ENCODE data around the gene LFNG.

LFNG gene

DNA sequence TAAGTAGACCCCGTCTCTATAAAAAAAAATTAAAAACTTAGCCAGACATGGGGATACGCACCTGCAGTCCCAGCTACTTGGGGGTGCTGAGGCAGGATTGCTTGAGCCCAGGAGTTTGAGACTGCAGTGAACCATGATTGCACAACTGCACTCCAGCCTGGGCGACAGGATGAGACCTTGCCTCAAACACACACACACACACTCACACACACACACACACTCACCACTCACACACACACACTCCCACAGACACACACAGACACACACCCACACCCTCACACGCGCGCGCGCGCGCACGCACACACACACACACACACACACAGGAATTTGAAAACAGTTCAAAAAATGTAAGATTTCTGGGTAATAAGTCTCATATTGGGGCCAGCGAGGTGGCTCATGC lies 34.7 kb upstream of the LFNG start:
- DNase-seq (ENCODE audit: low read depth in 2 of 2) = no peak

DNA sequence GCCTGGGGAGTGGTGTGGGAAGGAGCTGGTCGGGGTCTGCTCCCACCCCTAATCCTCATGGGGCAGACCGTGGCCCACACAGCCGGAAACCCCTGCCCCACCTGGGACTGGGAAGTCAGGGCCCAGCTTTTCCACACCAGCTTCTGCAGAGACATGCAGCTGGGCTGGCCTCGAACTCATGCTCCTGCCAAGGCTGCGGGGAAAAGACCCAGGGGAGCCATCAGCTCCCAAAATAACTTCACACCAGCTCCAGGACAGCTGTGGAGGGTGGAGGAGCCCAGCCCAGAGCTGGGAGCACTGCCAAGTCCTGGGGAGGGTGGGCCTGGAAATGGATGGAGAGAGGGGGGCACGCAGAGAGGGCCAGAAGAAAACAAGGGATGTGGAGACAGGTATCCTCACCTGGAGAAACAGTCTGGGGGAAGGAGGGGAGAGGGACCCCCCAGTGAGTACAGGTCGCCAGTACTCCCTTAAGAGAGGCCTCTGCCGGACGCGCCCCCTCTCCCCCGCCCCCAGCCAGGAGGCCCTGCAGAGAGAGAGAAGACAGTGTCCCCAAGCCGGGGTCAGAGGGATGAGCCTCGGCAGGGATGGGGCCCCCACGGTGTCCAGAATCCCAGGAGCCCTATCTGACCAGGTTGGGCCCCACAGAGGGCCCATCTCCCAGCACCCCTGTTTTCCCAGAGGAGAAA lies 31.8 kb upstream of the LFNG start:
- no peak for DNase-seq (ENCODE audit: low read depth in 2 of 2)

DNA sequence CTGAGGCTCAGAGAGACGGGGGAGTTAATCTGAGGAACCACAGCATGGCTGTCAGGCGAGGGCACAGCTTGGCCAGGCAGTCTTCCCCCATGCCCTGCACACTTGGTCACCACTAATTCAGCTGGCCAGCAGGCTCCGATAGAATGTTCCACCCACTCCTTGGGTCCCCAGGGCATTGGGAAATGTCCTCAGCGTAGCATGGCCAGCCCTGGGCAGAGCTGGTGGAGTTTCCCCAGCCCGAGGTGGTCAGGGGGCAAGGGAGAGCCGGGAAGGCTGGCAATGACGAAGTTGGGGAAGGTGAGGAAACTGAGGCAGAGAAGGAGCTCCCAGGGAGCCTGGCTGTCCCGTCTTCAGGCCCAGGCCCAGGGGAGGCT lies 31.3 kb upstream of the LFNG start:
- DNase-seq (ENCODE audit: low read depth in 2 of 2) = no peak

DNA sequence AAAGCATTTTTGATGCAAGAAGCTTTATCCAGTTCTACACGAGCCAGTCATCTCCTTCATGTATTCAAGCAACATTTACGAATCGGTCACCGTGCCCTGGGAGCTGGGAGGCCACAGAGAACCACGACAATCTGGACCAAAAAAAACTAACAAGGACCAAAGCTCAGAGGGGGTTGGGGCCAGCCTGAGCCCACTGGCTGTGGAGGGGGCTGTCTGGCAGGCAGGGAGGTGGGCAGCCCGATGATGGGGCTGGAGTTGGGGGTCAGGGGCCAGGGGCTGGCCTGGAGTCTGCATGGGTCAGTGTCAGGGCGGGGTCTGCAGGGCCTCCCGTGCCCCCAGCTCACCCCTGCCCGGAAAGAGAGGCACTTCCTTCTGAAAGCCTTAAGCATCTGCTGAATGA lies 30.9 kb upstream of the LFNG start:
- no peak for DNase-seq (ENCODE audit: low read depth in 2 of 2)

DNA sequence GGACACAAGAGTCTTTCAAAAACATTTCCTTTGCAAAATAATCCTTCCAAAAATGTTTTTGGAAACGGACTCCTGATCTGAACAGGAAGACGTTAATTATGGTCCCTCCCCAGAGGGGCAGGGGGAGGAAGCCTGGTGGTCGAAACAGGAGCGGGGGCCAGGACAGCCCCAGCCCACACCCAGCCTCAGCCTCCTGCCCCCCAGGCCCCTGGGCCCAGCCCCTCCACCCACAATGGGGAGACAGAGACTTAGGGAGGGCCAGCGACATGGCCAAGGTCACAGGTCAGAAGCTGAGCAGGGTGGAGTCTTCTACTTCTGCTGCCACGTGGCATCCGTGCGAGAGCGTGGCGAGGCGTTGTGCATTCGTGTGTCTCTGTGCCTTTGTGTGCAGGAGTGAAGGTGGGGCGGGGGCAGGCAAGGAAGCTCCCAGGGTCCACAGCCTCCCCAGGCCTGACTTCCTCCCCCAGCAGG lies 29.4 kb upstream of the LFNG start:
- no peak for DNase-seq (ENCODE audit: low read depth in 2 of 2)

DNA sequence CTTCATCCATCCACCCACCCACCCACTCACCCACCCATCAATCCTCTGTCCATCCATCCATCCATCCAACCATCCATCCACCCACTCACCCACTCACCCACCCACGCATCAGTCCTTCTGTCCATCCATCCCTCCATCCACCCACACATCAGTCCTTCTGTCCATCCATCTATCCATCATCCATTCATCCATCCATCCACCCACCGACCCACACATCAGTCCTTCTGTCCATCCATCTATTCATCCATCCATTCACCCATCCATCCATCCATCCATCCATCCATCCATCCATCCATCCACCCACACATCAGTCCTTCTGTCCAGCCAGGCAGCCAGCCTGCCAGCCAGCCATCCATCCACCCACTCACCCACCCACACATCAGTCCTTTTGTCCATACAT lies 27.5 kb upstream of the LFNG start:
- DNase-seq (ENCODE audit: low read depth in 2 of 2) = no peak

DNA sequence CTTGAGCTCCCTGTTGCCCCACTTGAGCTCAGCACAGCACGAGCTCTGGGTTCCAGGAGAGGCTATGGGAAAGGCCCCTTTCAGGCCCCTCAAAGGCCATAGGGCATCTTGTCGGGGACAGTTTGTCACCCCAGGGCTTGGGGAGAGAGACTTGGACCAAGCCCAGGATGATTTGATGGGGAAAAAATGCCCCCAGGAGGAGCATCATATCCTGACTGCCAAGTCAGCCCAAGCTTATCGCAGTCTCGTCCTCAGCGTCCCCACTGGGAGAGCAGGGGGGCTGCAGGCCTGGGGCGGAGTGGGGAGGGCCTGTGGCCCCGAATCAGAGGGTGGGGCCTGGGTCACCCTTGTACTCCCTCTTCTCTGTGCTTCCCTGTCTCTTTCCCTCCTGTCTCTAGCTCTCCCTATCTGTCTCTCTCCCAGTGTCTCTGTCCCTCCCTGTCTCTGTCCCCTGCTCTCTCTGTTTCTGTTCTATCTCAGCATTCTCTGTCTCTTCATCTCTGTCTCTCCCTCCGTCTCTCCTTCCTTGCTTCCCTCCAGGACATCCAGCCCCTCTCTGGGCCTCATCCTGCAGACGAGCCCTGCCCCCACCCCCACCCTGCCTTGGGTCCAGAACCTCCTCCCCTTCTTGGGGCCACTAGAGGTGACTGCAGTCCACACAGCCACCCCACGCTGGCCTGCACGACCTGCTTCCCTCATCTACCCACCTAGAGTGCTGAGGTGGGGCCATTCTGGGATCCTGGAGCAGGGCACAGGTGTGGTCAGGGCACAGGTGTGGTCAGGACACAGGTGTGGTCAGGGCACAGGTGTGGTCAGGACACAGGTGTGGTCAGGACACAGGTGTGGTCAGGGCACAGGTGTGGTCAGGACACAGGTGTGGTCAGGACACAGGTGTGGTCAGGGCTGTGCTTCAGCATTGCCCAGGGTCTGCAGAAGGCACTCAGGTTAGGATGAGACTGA lies 26.1 kb upstream of the LFNG start:
- DNase-seq (ENCODE audit: low read depth in 2 of 2) = no peak

DNA sequence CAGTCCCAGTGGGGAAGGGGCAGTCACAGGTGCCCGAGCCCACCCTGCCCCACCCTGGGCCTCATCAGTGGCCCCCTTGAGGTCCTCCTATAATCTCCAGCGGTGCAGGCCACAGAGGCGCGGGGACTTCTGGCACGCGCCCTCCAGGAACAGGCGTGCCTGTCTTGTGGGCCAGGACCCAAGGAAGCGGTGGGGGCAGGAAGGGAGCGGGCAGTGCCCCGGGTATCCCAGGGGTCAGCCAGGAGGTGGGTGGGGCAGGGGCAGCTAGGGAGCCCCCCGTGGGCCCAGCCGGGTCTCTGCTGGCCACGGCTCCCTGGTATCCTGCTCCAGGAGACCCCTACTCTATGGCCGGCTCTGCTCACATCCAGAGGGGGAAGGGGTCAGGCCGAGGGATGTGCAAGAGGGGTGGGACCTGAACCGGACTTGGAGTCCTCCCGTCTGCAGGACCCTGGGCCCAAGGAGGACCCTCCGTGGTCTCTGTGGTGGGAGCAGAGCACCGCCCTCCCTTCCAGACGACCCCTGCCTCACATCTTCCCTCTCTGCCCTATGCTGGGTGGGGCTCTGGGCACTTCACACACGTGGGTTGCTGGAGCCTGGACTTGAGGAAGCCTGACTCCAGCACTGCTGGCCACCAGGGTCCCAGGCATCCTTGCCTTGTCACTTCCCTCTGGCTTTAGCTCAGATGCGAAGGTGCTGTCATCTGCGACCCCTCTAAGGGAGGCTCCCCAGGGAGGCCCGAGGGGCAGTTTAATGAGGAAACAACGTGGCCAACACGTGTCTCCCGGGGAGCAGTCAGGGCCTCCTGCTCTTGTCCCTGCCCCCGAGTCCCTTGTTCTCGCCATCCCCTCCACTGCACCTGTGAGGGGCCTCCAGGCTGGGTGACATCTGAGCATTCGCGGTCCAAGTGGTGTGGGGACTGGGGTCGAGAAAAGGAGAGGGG lies 25.1 kb upstream of the LFNG start:
- DNase-seq (ENCODE audit: low read depth in 2 of 2) = no peak

DNA sequence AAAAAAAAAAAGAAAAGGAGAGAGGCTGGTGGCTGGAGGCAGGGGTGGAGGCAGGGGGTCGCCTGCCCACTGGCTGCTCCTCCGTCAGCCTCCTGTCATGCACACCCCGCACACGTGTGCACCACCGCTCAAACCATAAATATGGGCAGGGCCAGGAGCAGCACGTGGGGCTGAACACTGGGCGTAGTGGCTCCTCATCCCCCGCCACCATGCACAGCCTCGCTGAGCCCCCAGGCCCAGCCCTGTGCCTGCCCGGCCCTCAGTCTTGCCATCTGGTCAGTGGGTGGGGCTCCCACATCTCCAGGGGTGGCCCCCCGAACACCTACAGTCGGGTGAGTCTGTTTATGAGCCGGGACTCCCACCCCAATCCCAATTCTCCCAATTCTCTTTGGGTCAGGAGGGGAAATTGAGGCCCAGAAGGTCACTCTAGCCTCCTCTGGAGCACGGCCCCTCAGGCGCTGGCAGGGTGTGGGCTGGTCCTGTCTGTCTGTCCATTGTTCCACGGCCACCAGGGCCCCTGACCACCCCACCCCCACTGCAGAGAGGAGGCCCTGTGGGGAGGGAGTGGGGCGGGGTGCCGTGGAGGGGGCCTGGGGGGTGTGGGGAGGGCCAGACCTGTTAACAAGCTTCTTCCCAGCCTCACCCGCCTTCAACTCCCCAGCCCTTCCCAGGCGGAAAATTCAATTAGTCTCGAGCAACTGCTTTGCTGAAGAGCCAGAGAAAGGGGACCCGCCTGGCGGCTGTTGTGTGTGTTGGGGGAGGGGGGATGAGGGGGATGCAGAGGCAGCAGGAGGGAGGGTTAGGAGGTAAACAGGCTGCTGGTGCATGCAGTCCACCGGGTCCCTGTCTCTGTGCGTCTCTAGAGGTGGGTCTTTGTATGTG lies 23.9 kb upstream of the LFNG start:
- DNase-seq (ENCODE audit: low read depth in 2 of 2) = no peak

DNA sequence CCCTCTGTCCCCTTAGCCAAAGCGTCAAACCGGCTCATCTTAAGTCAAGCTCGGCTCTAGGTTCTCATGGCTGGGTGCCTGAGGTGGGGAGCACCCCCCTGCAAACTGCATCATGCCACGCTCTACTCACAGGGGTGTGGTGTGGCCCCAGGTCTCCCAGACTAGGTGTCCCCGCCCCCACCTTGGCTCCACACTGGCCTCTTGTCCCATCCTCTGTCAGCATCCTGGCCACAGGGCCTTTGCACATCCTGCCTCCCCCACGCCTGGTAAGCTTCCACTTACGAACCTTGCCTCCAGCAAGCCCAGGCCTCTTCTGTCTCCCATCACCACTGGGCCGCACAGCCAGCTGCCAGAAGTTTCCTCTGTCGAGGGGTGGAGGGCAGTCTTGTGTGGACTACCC lies 23.2 kb upstream of the LFNG start:
- DNase-seq (ENCODE audit: low read depth in 2 of 2) = no peak

DNA sequence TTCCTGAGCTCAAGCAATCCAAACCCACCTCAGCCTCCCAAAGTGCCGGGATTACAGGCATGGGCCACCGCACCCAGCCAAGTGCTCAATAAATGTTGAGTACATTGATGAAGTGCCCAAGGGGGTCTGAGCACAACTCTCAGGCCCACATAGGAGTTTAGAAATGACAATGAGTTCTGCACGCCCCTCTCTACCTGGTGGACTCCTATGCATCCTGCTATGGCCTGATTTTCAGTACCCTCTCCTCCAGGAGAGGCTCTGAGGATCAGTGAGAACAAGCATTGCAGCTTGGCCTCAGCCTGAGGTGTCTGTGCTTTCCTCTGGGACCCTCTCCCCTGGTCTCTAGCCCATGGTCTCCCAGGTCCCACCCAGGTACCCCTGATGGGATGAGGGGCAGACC lies 22.5 kb upstream of the LFNG start:
- no peak for DNase-seq (ENCODE audit: low read depth in 2 of 2)

DNA sequence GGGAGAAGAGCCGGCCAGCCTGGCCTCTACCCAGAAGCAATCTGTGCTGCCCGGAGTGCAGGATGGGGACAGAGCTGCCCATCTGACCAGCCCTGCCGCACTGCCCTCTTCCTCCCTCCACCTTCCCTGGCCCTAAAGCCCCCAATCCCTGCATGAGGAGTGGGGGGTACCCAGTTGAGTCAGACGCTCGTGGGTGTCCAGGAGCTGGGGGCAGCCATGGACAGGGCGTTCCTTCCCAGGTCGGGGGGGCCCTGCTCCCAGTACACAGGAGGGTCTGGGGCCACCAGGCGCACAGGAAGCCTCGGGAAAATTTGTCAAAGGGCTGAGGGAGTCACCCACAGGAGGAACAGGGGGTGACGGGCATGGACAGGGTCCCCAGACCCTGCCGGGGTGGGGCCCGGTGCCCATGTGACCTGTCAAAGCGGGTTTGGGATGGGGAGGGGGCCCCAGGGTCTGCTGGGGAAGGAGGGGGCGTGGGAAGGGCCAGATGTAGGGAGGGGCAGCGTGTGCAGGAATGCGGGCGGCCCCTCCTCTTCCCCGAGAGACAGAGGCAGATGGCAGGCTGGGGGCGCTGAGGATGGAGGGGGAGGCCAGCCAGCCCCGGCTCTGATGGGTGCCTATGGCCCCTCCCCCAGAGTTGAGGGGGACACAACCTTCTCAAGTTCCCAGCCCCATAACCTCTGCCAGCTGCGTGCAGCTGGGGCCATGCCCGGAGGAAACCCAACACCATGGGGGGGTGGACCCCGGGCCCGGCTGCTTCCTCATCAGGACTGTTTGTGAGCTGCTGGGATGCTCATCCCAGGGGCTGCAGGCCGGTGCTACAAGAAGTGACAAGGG lies 21.9 kb upstream of the LFNG start:
- DNase-seq (ENCODE audit: low read depth in 2 of 2) = no peak

DNA sequence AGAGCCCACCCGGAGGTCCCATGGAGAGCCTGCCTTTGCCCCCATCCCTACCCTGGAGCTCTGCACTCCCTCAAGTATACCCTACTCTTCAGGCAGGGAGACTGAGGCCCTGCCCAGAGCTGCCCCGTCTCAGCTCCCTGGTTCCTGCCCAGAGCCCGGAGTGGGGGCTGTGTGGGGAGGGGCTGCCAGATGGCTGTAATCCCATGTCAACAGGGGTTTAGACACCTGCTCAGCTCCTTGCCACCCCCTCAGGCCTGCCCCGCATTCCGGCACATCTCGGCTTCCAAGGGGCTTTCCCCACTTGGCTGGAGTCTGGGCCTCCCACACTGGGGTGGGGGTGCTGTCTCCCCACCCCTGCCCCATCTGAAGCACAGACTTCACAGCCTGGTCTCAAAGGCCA lies 20.9 kb upstream of the LFNG start:
- no peak for DNase-seq (ENCODE audit: low read depth in 2 of 2)

DNA sequence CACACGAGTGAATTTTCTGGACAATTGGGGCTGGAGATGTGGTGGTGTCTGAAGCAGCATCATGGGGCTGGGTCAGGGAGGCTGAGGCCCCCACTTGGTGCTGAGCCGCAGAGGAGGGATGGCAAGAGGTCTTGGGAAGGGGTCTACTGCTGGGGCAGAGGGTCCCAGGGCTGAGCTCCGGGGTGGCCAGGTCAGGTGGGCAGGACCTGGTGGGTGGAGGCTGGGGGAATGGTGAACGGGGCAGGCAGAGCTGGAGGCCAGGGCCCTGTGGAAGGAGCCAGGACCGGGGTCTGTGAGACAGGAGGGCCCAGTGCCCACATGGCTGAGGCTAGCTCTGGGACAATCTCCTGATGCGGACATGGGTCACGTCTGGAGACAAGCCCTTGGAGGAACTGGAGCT lies 20.4 kb upstream of the LFNG start:
- DNase-seq (ENCODE audit: low read depth in 2 of 2) = no peak

DNA sequence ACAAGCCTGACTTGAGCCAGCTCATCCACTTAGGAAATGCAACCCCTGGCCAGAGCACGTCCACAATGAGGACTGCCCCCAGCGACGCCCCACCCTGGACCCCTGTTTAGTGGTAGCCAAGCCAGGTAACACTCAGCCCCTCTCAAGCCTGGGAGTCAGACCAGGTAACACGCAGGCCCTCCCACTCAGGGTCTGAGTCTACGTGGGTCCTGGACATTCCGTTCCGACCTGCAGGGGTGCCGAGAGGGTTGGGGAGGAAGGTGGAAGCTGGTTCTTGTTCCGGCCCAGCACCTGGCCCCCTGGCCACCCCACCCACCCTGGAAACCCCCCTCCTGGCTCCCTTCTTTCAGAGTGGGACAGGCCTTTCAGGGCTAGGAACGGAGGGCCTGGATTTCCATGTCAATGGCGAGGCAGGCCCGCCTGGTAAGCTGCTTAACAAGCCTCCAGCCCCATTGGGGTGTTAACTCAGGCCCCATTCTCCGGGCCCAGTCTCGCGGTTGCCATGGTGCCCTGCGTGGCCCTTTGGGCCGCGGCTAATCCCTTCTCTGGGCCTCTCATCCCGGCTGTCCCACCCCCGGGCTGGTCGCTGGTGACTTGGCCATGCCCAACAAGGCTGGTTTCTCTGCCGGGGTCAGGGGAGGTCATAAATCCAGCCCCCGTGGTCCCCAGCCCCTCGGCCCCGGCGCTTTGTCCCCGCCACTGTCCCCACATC lies 19.7 kb upstream of the LFNG start:
- no peak for DNase-seq (ENCODE audit: low read depth in 2 of 2)

DNA sequence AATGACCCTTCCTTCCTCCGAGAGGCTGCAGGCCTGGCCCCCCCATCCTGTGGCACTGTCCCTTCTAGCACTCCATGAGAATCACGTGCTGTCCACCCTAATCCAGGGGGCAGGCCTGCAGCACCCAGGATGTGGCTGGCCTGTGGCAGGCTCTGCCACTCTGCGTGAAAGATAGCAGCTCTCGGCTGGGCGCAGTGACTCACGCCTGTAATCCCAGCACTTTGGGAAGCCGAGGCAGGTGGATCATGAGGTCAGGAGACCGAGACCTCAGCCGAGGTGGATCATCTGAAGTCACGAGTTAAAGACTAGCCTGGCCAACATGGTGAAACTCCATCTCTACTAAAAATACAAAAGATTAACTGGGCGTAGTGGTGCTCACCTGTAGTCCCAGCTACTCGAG lies 18.9 kb upstream of the LFNG start:
- no peak for DNase-seq (ENCODE audit: low read depth in 2 of 2)

DNA sequence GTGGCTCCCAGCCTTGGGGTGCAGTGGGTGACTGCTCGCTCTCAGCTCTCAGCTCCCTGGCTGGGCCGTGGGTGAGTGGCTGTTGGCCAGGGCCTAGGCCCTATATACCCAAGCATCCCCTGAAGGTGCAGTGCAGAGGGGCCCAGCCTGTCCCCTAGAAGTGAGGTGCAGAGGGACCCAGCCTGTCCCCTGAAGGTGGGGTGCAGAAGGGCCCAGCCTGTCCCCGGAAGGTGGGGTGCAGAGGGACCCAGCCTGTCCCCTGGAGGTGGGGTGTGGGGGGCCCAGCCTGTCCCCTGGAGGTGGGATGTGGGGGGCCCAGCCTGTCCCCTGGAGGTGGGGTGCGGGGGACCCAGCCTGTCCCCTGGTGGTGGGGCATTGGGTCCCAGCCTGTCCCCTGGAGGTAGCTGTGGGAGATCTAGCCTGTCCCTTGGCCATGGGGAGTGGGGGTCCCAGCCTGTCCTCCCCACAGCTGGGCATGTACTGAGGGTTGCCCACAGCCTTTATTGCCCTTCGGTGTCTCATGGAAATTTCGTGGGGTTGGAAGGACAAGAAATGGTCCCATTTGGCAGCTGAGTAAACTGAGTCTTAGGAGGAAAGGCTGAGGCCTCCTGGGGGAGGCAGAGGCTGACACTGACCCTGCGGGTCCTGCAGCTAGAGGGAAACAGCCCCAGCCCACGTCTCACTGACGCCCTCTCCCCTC lies 17.5 kb upstream of the LFNG start:
- DNase-seq (ENCODE audit: low read depth in 2 of 2) = no peak

DNA sequence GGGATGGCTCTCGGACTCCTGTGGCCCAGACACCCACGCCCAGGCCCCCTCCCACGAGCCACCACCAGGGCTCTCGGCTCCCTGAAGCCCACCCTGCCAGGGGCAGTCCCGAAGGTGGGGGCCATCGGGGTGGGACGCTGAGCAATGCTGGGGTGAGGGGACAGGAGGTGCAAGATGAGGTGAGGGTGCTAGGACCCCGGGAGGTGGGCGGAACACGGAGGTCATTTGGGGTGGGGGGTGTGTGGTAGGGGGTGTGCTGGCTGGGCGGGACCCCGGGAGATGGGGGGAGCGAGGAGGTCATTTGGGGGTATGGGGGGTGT lies 17.0 kb upstream of the LFNG start:
- DNase-seq (ENCODE audit: low read depth in 2 of 2) = no peak

Data from activated CD4-positive, alpha-beta T cell treated with anti-CD3 and anti-CD28 coated beads for 24 hours (primary cell).